Lower lobe of right lung (tissue), 2 donors: ENCODE measurements around the gene HPGD. TPM values are rescaled to one million over a fixed set of nuclear protein-coding genes. Genes with fewer than 3 reads are reported as not detected.

Experiments
- ATAC-seq, 2 donors: fragments of 200-7000 bp; cut with Tn5 transposase; one replicate each; pipeline ENCODE4 v1.9.1; 2020 to 2022; ENCODE audit warnings: mild to moderate bottlenecking in 2 of 2, moderate library complexity in 2 of 2
- DNase-seq: peaks from one replicate; pipeline ENCODE4 v3.0.0-alpha.2; 2020
- H3K27ac ChIP-seq: fragments of 200-600 bp; one replicate; pipeline ENCODE4 v1.8.0; 2022
- H3K27me3 ChIP-seq: fragments of 200-600 bp; one replicate; pipeline ENCODE4 v1.8.0; 2022; ENCODE audit warnings: low read depth
- H3K36me3 ChIP-seq: fragments of 200-600 bp; one replicate; pipeline ENCODE4 v1.8.0; 2022; ENCODE audit warnings: mild to moderate bottlenecking
- H3K4me1 ChIP-seq: fragments of 200-600 bp; one replicate; pipeline ENCODE4 v1.8.0; 2022
- H3K4me3 ChIP-seq: fragments of 200-600 bp; one replicate; pipeline ENCODE4 v1.8.0; 2022; ENCODE audit warnings: mild to moderate bottlenecking
- H3K9me3 ChIP-seq: fragments of 200-600 bp; one replicate; pipeline ENCODE4 v1.8.0; 2022
- intact Hi-C: fragments of 100-400 bp; cut with DNase I; formaldehyde crosslinking; loops from one replicate; pipeline ENCODE4 v1.11.0; 2022
- total RNA-seq: library from RNA; stranded (reverse); fragmentation: NEBNext Ultra II Directional; extraction: Animal tissue kit (Norgen Biotek cat#: 25700); gene quantifications from one replicate; pipeline ENCODE4 v1.2.1, GENCODE V29; 2021
- TF ChIP-seq, protein P1 (sequence below): fragments of 200-600 bp; IDR thresholded peaks from one replicate; pipeline ENCODE4 v1.8.0; 2022; ENCODE audit warnings: antibody characterized with exemption, mild to moderate bottlenecking
- donor health status: DM: no; HTN: yes; CAD: no; lungs with severe emphysema.

Gene HPGD
- total RNA-seq, 1 donor from 2014 or later = 87.2 TPM

DNA sequence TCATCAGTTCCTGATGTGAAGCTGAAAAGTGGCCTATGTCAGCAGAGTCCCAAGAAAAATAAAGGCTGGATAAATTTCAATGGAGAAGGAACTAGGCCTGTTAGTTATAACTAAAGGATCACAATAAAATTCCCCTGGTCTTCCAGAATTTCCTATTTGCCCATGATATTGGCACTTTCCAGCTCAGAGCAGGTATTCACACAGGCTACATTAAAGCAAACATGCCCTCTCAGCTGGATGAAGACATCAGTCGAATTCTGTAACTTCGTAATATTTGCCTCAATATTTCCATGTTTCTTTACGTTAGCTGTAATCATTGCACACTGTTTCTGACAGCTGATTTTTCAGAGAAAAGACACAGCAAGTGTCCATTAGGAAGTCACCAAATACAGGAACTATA is 9.5 kb downstream of the HPGD start:
- Histone ChIP-seq H3K36me3 (peaks cover 10% of the 10 kb centered on the region), H3K9me3 (no peaks in the 10 kb centered on the region), H3K4me1 (peaks cover 9% of the 10 kb centered on the region), H3K27me3 (no peaks in the 10 kb centered on the region), H3K27ac (no peak overlapping the region), H3K4me3 (no peak overlapping the region)
- intact Hi-C loops = no loop called here
- ATAC-seq (no peak), DNase-seq (no peak)
- TF ChIP-seq, protein P1, sequence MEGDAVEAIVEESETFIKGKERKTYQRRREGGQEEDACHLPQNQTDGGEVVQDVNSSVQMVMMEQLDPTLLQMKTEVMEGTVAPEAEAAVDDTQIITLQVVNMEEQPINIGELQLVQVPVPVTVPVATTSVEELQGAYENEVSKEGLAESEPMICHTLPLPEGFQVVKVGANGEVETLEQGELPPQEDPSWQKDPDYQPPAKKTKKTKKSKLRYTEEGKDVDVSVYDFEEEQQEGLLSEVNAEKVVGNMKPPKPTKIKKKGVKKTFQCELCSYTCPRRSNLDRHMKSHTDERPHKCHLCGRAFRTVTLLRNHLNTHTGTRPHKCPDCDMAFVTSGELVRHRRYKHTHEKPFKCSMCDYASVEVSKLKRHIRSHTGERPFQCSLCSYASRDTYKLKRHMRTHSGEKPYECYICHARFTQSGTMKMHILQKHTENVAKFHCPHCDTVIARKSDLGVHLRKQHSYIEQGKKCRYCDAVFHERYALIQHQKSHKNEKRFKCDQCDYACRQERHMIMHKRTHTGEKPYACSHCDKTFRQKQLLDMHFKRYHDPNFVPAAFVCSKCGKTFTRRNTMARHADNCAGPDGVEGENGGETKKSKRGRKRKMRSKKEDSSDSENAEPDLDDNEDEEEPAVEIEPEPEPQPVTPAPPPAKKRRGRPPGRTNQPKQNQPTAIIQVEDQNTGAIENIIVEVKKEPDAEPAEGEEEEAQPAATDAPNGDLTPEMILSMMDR = no peak

GRCh38 chr4:174505892-174506291 is 16.4 kb downstream of the HPGD start:
- peaks cover 10% of the 10 kb centered on the region for H3K36me3 ChIP-seq
- H3K4me1 ChIP-seq = no peaks in the 10 kb centered on the region
- ATAC-seq = no peak
- no peak overlapping the region for H3K4me3 ChIP-seq
- intact Hi-C loops = no loop called here
- H3K27me3 ChIP-seq = no peaks in the 10 kb centered on the region
- no peak for DNase-seq
- H3K9me3 ChIP-seq = no peaks in the 10 kb centered on the region
- H3K27ac ChIP-seq = no peak overlapping the region
- TF ChIP-seq, protein P1 = no peak

DNA sequence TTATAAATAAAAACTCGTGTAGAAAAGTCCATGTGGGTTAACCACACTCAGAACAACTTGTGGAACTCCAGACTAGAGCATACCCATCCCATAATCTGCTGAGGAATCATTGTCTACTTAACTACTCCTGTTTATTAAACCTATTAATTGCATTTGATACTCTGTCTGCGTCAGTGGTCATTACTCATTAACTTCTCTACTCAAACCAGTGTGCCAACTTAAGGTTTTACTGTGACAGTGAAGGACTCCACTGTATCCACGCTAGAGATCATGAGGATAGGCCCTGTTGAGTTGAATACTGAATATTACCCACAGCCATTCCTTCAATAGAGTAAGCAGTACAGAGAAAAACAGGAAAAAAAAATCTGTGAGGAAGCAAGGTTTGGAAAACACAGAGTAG is 17.3 kb downstream of the HPGD start:
- H3K27ac ChIP-seq = no peak overlapping the region
- TF ChIP-seq, protein P1 = no peak
- ATAC-seq (no peak), DNase-seq (no peak)
- no peaks in the 10 kb centered on the region for H3K27me3 ChIP-seq
- intact Hi-C loops = no loop called here
- no peak overlapping the region for H3K4me3 ChIP-seq
- no peaks in the 10 kb centered on the region for H3K9me3 ChIP-seq
- no peaks in the 10 kb centered on the region for H3K4me1 ChIP-seq
- H3K36me3 ChIP-seq = peaks cover 10% of the 10 kb centered on the region

DNA sequence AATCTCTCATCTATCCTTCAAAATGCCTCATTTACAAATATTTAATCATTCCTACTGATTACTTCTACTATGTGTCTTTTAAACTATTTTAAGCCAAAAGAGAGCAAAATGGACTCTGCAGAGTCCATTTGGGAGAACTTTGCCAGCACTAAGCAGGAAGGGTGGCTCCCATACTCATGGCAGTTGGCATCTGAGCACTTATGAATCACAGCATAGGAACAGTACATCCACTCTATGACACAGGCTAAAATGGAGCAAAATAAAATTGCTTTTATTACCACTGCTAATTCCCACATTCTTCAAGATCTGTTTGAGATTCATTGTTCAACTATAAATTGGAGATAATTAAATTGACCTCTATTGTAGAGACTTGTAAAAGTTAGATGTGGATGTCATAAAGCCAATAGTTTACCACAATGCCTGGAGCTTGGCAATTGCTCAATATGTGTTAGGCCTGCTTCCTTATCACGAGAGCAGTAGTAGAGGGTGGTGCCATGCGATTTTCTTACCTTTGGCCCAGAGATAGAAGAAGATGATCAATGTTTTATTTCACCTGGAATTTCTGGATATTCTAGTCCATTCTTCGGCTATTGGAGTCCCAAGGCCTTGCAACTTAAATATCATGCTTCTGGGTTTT is 19.1 kb downstream of the HPGD start:
- intact Hi-C loops = no loop called here
- Histone ChIP-seq H3K9me3 (no peaks in the 10 kb centered on the region), H3K36me3 (peaks cover 4% of the 10 kb centered on the region), H3K27me3 (no peaks in the 10 kb centered on the region), H3K27ac (no peak overlapping the region), H3K4me3 (no peak overlapping the region), H3K4me1 (no peaks in the 10 kb centered on the region)
- ATAC-seq (no peak), DNase-seq (no peak)
- TF ChIP-seq, protein P1 = no peak

- TF ChIP-seq, protein P1 = no peak
- intact Hi-C loops = no loop called here
- DNase-seq (no peak), ATAC-seq (no peak)
- Histone ChIP-seq H3K27ac (no peak overlapping the region), H3K27me3 (no peaks in the 10 kb centered on the region), H3K4me1 (no peaks in the 10 kb centered on the region), H3K4me3 (no peak overlapping the region), H3K36me3 (peaks cover 5% of the 10 kb centered on the region), H3K9me3 (no peaks in the 10 kb centered on the region)
These were observed 25.5 kb downstream of the HPGD start for GRCh38 chr4:174496631-174497432.
